GM23338 (cell line): ENCODE data around the gene ADTRP. TPM values are rescaled to one million over a fixed set of nuclear protein-coding genes. Genes with fewer than 3 reads are reported as not detected.
"Not testable (repeated sequence)": the region's sequence is repeated elsewhere in the genome, so short reads cannot be mapped to it uniquely, and the experiment has no call there.

Source experiments
- ATAC-seq: fragments of 200-7000 bp; cut with Tn5 transposase; 3 replicates; pipeline ENCODE4 v1.9.1; 2020
- DNase-seq: peaks from one replicate; pipeline ENCODE4 v3.0.0-alpha.2; 2015; ENCODE audit warnings: low spot score
- H2AFZ ChIP-seq: fragments of 200-600 bp; sonication (generic); 2 replicates; pipeline ENCODE4 v1.8.0; 2016; ENCODE audit warnings: antibody characterized with exemption, mild to moderate bottlenecking, moderate library complexity
- H3F3A ChIP-seq: fragments of 200-600 bp; sonication (generic); replicated peaks from 2 replicates; pipeline ENCODE4 v1.8.0; 2017; ENCODE audit warnings: antibody characterized with exemption, mixed run types, low read depth
- H3K27ac ChIP-seq: fragments of 200-600 bp; sonication (generic); 2 replicates; pipeline ENCODE4 v1.6.1; 2016; ENCODE audit warnings: low read depth
- H3K27me3 ChIP-seq: fragments of 200-600 bp; sonication (generic); 2 replicates; pipeline ENCODE4 v1.8.0; 2016; ENCODE audit warnings: mild to moderate bottlenecking, mixed run types, moderate library complexity; ENCODE audit not compliant: insufficient read depth
- H3K36me3 ChIP-seq: fragments of 200-600 bp; sonication (generic); 2 replicates; pipeline ENCODE4 v1.8.0; 2016; ENCODE audit warnings: mild to moderate bottlenecking; ENCODE audit not compliant: insufficient read depth
- H3K4me1 ChIP-seq: fragments of 200-600 bp; sonication (generic); 2 replicates; pipeline ENCODE4 v1.8.0; 2016; ENCODE audit warnings: mild to moderate bottlenecking, moderate library complexity; ENCODE audit not compliant: insufficient read depth
- H3K4me2 ChIP-seq: fragments of 200-600 bp; sonication (generic); 2 replicates; pipeline ENCODE4 v1.7.1; 2017; ENCODE audit warnings: mixed run types
- H3K4me3 ChIP-seq: fragments of 200-600 bp; sonication (generic); 2 replicates; pipeline ENCODE4 v1.6.1; 2016; ENCODE audit warnings: mixed run types
- H3K79me2 ChIP-seq: fragments of 200-600 bp; sonication (generic); replicated peaks from 2 replicates; pipeline ENCODE4 v1.8.0; 2017; ENCODE audit warnings: mild to moderate bottlenecking; ENCODE audit not compliant: insufficient read depth
- H3K9me2 ChIP-seq: fragments of 200-600 bp; sonication (generic); 2 replicates; pipeline ENCODE4 v1.8.0; 2017; ENCODE audit not compliant: insufficient read depth
- H4K20me1 ChIP-seq: fragments of 200-600 bp; sonication (generic); replicated peaks from 2 replicates; pipeline ENCODE4 v1.8.0; 2017; ENCODE audit warnings: mild to moderate bottlenecking; ENCODE audit not compliant: insufficient read depth
- H3K27ac Mint-ChIP-seq: 2 replicates; pipeline ENCODE4 v1.8.0; 2020; ENCODE audit warnings: inconsistent platforms, mild to moderate bottlenecking, moderate library complexity, mixed read lengths
- H3K27me3 Mint-ChIP-seq: 3 replicates; pipeline ENCODE4 v1.8.0; 2022; ENCODE audit warnings: low read depth, mild to moderate bottlenecking, moderate library complexity, mixed read lengths, inconsistent platforms; ENCODE audit not compliant: insufficient read depth, poor library complexity
- H3K36me3 Mint-ChIP-seq: 3 replicates; pipeline ENCODE4 v1.8.0; 2021; ENCODE audit warnings: low read depth, mild to moderate bottlenecking, inconsistent platforms, moderate library complexity, mixed read lengths
- H3K4me1 Mint-ChIP-seq: 3 replicates; pipeline ENCODE4 v1.8.0; 2020; ENCODE audit warnings: mild to moderate bottlenecking, inconsistent platforms, mixed read lengths
- H3K4me3 Mint-ChIP-seq: 3 replicates; pipeline ENCODE4 v1.8.0; 2021; ENCODE audit warnings: moderate library complexity, mild to moderate bottlenecking, inconsistent platforms, mixed read lengths
- H3K9me3 Mint-ChIP-seq: 3 replicates; pipeline ENCODE4 v1.8.0; 2020; ENCODE audit warnings: moderate library complexity, mild to moderate bottlenecking, inconsistent platforms, mixed read lengths
- CREB1 ChIP-seq: fragments of 250-450 bp; sonication (Bioruptor Pico); IDR thresholded peaks from 2 replicates; pipeline ENCODE4 v1.5.0; 2020; ENCODE audit warnings: low read depth, mild to moderate bottlenecking, moderate library complexity
- EZH2 ChIP-seq: fragments of 200-600 bp; sonication (generic); IDR thresholded peaks from one replicate; pipeline ENCODE4 v1.8.0; 2017; ENCODE audit warnings: antibody characterized with exemption, mild to moderate bottlenecking, low read depth; ENCODE audit not compliant: unreplicated experiment
- JUNB ChIP-seq: IDR thresholded peaks from one replicate; pipeline ENCODE4 v1.6.1; 2016; ENCODE audit warnings: antibody characterized with exemption; ENCODE audit not compliant: unreplicated experiment
- POLR2AphosphoS5 ChIP-seq: IDR thresholded peaks from 2 replicates; pipeline ENCODE4 v1.6.1; 2016; ENCODE audit warnings: antibody characterized with exemption, low read depth
- REST ChIP-seq: IDR thresholded peaks from one replicate; pipeline ENCODE4 v1.6.1; 2018; ENCODE audit warnings: antibody characterized with exemption; ENCODE audit not compliant: unreplicated experiment
- STAT1 ChIP-seq: IDR thresholded peaks from one replicate; pipeline ENCODE4 v1.6.1; 2016; ENCODE audit warnings: antibody characterized with exemption; ENCODE audit not compliant: unreplicated experiment
- ZNF114 ChIP-seq: fragments of 250-450 bp; sonication (Bioruptor Pico); IDR thresholded peaks from 2 replicates; pipeline ENCODE4 v1.5.0; 2020; ENCODE audit warnings: mild to moderate bottlenecking, moderate library complexity
- ZNF331 ChIP-seq: fragments of 250-450 bp; sonication (Bioruptor Pico); IDR thresholded peaks from 2 replicates; pipeline ENCODE4 v1.5.0; 2020; ENCODE audit warnings: low read depth, mild to moderate bottlenecking, moderate library complexity
- ZNF462 ChIP-seq: fragments of 250-450 bp; sonication (Bioruptor Pico); IDR thresholded peaks from 2 replicates; pipeline ENCODE4 v1.5.0; 2020; ENCODE audit warnings: mild to moderate bottlenecking, moderate library complexity
- polyA plus RNA-seq: library from polyadenylated mRNA; unstranded; fragments of >200 nt; fragmentation: Nextera tagmentation; extraction: Ambion mirVana; gene quantifications from 2 replicates; pipeline ENCODE4 v1.2.1, GENCODE V29; 2016
- total RNA-seq: library from RNA; depleted of rRNA; stranded (reverse); fragments of >200 nt; shearing (Covaris generic); gene quantifications from 2 replicates; pipeline ENCODE4 v1.2.3, GENCODE V29; 2014
- TF ChIP-seq, protein P1 (sequence below), 2 experiments: fragments of 200-600 bp in 1 of 2; sonication (generic) in 1 of 2; conservative IDR thresholded peaks; 2 replicates each; pipeline versions ENCODE4 v1.5.1 to v1.6.1; 2016 to 2017; ENCODE audit warnings: antibody characterized with exemption in 2 of 2, low read depth in 2 of 2, mild to moderate bottlenecking in 2 of 2, moderate library complexity in 1 of 2

The ADTRP gene
- total and polyA plus RNA-seq, 2 experiments from 2014 or later = not detected

- TF ChIP-seq, protein P1, sequence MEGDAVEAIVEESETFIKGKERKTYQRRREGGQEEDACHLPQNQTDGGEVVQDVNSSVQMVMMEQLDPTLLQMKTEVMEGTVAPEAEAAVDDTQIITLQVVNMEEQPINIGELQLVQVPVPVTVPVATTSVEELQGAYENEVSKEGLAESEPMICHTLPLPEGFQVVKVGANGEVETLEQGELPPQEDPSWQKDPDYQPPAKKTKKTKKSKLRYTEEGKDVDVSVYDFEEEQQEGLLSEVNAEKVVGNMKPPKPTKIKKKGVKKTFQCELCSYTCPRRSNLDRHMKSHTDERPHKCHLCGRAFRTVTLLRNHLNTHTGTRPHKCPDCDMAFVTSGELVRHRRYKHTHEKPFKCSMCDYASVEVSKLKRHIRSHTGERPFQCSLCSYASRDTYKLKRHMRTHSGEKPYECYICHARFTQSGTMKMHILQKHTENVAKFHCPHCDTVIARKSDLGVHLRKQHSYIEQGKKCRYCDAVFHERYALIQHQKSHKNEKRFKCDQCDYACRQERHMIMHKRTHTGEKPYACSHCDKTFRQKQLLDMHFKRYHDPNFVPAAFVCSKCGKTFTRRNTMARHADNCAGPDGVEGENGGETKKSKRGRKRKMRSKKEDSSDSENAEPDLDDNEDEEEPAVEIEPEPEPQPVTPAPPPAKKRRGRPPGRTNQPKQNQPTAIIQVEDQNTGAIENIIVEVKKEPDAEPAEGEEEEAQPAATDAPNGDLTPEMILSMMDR (conservative IDR thresholded peaks at IDR 0.05; ENCODE audit: low read depth in 2 of 2) = no peak
- no peak for TF ChIP-seq ZNF331 (CRISPR knock-in tag)
- no peak for TF ChIP-seq JUNB
- TF ChIP-seq REST = no peak
Observed at GRCh38 chr6:11689847-11690246, 88.8 kb downstream of the ADTRP start (continued).

- peaks cover 23% of the 10 kb centered on the region for H3K4me1 Mint-ChIP-seq
- H3K4me3 ChIP-seq, H3K27me3 Mint-ChIP-seq, H3K79me2 ChIP-seq, DNase-seq, H3K4me2 ChIP-seq, H3K36me3 ChIP-seq, ATAC-seq, H2AFZ ChIP-seq, H3K27ac Mint-ChIP-seq, H3K27me3 ChIP-seq, H3K4me3 Mint-ChIP-seq, H3K27ac ChIP-seq, H3F3A ChIP-seq, H3K36me3 Mint-ChIP-seq, H3K9me3 Mint-ChIP-seq, H4K20me1 ChIP-seq: not testable (repeated sequence)
- Histone ChIP-seq H3K9me2 (peaks cover 10% of the 10 kb centered on the region; the same call in 1 of the 2 replicates), H3K4me1 (peaks cover 14% of the 10 kb centered on the region)
Observed at GRCh38 chr6:11689400-11689799, 89.2 kb downstream of the ADTRP start.

- Histone ChIP-seq H3K4me3 (no peak overlapping the region), H3K36me3 (no peaks in the 10 kb centered on the region), H3K27ac (no peak overlapping the region), H2AFZ (no peak overlapping the region; the same call in 1 of the 2 replicates), H3K27me3 (no peaks in the 10 kb centered on the region), H4K20me1 (no peaks in the 10 kb centered on the region), H3K79me2 (no peaks in the 10 kb centered on the region), H3K4me2 (peak overlapping the region; percentile 29; the same call in 1 of the 2 replicates), H3K4me1 (peaks cover 14% of the 10 kb centered on the region), H3F3A (no peaks in the 10 kb centered on the region), H3K9me2 (peaks cover 6% of the 10 kb centered on the region; the same call in 1 of the 2 replicates)
- ATAC-seq (no peak), DNase-seq (no peak)
- Mint-ChIP-seq H3K4me3 (no peak overlapping the region), H3K4me1 (peaks cover 23% of the 10 kb centered on the region), H3K27me3 (peaks cover 5% of the 10 kb centered on the region), H3K36me3 (no peaks in the 10 kb centered on the region), H3K9me3 (no peaks in the 10 kb centered on the region), H3K27ac (no peak overlapping the region)
- TF ChIP-seq JUNB (no peak), POLR2AphosphoS5 (no peak), ZNF462 (CRISPR knock-in tag) (no peak), EZH2 (no peak), STAT1 (no peak), ZNF114 (CRISPR knock-in tag) (no peak), CREB1 (CRISPR knock-in tag) (no peak), ZNF331 (CRISPR knock-in tag) (no peak)
Observed at GRCh38 chr6:11688425-11688709, 90.2 kb downstream of the ADTRP start.
